ENCODE measurements around the gene PPIL6. TPM values are rescaled to one million over a fixed set of nuclear protein-coding genes. Genes with fewer than 3 reads are reported as not detected.

The PPIL6 gene
- total RNA-seq, 1 donor from 2014 or later, result 2.7 TPM

DNA sequence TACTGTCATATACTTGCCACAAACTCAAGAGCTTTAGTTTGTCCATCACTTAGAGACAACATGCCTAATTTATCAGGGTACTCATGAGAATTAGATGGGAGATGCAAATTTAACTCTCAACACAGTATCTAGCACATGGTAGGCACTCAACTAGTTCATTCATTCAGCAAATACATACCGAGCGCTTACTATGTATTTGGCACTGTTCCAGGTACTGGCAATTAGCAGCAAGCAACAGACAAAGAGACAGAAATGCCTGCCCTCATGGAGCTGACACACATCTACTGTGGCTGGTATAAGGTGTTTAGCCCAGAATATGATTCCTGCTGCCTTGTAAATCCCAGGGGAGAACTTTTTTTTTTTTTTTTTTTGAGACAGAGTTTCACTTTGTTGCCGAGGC lies 10.4 kb upstream of the PPIL6 start:
- peaks cover 18% of the 10 kb centered on the region for H3K4me1 Mint-ChIP-seq (ENCODE audit: low read depth)
- H3K36me3 Mint-ChIP-seq (ENCODE audit: low read depth), result peaks cover 22% of the 10 kb centered on the region
- no peaks in the 10 kb centered on the region for H3K9me3 Mint-ChIP-seq (ENCODE audit: low read depth)
- TF ChIP-seq, protein P1, sequence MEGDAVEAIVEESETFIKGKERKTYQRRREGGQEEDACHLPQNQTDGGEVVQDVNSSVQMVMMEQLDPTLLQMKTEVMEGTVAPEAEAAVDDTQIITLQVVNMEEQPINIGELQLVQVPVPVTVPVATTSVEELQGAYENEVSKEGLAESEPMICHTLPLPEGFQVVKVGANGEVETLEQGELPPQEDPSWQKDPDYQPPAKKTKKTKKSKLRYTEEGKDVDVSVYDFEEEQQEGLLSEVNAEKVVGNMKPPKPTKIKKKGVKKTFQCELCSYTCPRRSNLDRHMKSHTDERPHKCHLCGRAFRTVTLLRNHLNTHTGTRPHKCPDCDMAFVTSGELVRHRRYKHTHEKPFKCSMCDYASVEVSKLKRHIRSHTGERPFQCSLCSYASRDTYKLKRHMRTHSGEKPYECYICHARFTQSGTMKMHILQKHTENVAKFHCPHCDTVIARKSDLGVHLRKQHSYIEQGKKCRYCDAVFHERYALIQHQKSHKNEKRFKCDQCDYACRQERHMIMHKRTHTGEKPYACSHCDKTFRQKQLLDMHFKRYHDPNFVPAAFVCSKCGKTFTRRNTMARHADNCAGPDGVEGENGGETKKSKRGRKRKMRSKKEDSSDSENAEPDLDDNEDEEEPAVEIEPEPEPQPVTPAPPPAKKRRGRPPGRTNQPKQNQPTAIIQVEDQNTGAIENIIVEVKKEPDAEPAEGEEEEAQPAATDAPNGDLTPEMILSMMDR (IDR thresholded peaks at IDR 0.05), result no peak
- no peak for DNase-seq (ENCODE audit: low spot score)
- no peak overlapping the region for H3K4me3 Mint-ChIP-seq (ENCODE audit: unreplicated experiment)
- H3K27ac Mint-ChIP-seq (ENCODE audit: unreplicated experiment), result no peak overlapping the region
- no peaks in the 10 kb centered on the region for H3K27me3 Mint-ChIP-seq (ENCODE audit: low read depth)

DNA sequence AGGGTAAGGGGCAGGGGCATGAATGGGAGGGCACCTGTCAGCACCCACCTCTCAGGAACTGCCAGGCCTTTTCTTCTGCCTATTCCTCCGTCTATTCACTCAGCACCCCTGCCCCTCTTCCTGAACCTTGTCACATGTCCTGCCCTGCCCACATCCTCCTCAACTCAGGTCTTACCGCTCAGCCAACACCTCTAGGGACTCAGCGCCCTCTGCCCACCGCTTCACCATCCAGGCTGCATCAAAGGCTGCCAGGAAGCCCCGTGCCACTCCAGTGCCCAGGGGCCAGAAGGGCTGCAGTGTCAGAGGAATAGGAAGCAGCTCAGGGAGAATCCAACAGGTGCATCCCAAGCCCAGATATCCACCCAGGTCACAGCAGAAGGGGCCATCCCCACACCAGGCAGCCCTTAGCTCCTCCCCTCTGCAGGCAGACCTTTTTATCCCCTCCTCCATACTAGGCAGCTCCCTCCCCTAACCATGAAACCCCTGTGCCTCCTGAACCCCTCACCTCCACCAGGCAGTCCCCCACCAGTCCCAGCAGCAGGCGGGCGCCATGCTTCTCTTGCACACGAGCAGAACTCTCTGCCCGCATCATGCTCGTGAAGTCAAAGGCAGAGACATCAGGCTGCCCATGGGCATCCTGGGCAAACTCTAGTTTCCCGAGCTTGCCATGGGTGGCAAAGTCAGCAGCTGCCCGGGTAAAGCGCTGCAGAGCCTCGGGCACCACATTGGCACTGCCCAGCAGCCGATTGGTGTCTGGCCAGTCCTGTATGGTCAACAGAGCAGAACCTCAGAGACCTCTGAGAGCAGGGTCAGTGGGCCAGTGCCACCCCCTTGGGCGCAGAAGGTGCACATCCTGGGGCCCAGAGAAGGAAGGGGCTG lies 9.6 kb upstream of the PPIL6 start:
- no peaks in the 10 kb centered on the region for H3K9me3 Mint-ChIP-seq (ENCODE audit: low read depth)
- H3K27me3 Mint-ChIP-seq (ENCODE audit: low read depth), result no peaks in the 10 kb centered on the region
- DNase-seq (ENCODE audit: low spot score), result no peak
- H3K4me1 Mint-ChIP-seq (ENCODE audit: low read depth), result peaks cover 18% of the 10 kb centered on the region
- peaks cover 25% of the 10 kb centered on the region for H3K36me3 Mint-ChIP-seq (ENCODE audit: low read depth)
- no peak overlapping the region for H3K4me3 Mint-ChIP-seq (ENCODE audit: unreplicated experiment)
- TF ChIP-seq, protein P1 (IDR thresholded peaks at IDR 0.05), result no peak
- no peak overlapping the region for H3K27ac Mint-ChIP-seq (ENCODE audit: unreplicated experiment)

DNA sequence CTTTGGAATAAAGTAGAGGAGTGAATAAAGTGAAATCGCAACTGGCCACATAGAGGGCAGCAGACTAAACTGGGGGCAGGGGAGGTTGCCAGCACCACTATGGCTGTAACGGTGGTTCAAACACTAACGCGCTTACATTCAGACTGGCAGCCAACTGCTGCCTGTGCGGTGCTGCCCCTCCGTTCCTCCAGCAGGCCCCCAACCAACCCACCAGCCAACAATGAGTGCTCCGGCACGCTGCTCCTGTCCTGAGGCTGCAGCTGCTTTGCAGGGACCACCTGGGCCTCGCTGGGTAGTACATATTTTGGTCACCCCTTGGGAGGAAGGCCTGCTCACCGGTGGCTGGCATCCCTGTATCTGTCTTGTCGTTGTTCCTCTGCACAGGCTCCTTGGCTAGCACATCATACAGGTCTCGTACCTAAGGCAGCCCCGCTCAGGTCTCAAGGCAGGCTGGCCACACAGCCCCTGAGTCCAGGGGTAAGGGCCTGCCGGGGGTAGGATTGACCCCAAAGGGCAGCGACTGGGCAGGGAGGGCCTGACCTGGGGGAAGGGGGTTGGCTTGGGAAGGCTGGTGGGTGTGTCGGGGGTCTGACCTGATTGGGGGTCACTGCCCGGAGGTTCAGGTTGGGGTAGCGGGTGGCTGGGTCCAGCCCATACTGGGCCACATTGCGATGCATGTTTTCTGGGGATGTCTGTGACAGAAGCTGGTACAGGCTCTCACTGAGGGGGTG lies 8.8 kb upstream of the PPIL6 start:
- Mint-ChIP-seq H3K27ac (ENCODE audit: unreplicated experiment) (no peak overlapping the region), H3K4me3 (ENCODE audit: unreplicated experiment) (no peak overlapping the region), H3K4me1 (ENCODE audit: low read depth) (peaks cover 13% of the 10 kb centered on the region), H3K27me3 (ENCODE audit: low read depth) (no peaks in the 10 kb centered on the region), H3K36me3 (ENCODE audit: low read depth) (peaks cover 29% of the 10 kb centered on the region), H3K9me3 (ENCODE audit: low read depth) (no peaks in the 10 kb centered on the region)
- TF ChIP-seq, protein P1 (IDR thresholded peaks at IDR 0.05), result no peak
- no peak for DNase-seq (ENCODE audit: low spot score)

DNA sequence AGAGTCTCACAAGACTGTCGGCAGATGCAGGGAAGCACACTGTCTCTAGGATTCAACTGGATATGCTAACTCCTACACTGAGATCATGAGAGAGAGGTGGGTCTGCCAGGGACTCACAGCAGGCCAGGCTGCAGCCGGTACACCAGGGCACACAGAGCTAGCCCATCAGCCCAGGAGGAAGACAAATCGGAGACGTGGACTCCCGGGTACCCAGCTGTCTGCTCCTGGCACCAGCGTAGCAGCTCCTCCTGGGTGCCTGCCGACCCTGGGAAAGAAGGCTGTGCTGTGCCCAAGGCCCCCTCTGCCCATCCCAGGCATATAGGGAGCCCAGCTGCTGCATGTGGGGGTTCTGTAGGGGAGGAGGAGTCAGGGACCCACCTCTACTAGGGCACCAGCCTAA lies 8.2 kb upstream of the PPIL6 start:
- no peaks in the 10 kb centered on the region for H3K9me3 Mint-ChIP-seq (ENCODE audit: low read depth)

More for the DNA sequence above, 8.2 kb upstream of the PPIL6 start:
- TF ChIP-seq, protein P1 (IDR thresholded peaks at IDR 0.05), result no peak
- H3K27me3 Mint-ChIP-seq (ENCODE audit: low read depth), result no peaks in the 10 kb centered on the region
- no peak overlapping the region for H3K4me3 Mint-ChIP-seq (ENCODE audit: unreplicated experiment)
- peaks cover 29% of the 10 kb centered on the region for H3K36me3 Mint-ChIP-seq (ENCODE audit: low read depth)
- H3K27ac Mint-ChIP-seq (ENCODE audit: unreplicated experiment), result no peak overlapping the region
- no peak for DNase-seq (ENCODE audit: low spot score)
- peaks cover 7% of the 10 kb centered on the region for H3K4me1 Mint-ChIP-seq (ENCODE audit: low read depth)

All from chondrocyte (in vitro differentiated cells).